Measurements from ENCODE around the gene ARL8A.
"Not testable (repeated sequence)": the region's sequence is repeated elsewhere in the genome, so short reads cannot be mapped to it uniquely, and the experiment has no call there.

Gene ARL8A

DNA sequence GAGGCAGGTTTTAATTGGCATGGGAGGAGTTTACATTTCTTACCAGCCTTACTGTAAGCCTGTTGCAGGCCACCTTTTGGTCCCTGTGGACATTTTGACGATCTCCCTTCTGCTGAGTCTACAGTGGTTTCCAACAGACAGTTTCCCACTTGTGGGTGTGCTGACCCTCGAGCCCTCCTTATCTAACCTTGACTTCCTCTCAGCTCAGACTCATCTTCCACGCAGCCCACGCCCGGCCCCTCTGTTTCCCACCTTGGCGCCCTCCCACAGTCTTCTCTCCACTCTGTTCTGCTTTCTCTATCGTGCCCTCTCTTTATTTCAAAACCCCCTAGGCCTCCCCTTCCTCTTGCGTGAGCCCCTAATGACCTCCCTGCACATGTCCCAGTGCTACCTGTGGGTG lies 6.1 kb upstream of the ARL8A start:
- TF ChIP-seq, protein P1, sequence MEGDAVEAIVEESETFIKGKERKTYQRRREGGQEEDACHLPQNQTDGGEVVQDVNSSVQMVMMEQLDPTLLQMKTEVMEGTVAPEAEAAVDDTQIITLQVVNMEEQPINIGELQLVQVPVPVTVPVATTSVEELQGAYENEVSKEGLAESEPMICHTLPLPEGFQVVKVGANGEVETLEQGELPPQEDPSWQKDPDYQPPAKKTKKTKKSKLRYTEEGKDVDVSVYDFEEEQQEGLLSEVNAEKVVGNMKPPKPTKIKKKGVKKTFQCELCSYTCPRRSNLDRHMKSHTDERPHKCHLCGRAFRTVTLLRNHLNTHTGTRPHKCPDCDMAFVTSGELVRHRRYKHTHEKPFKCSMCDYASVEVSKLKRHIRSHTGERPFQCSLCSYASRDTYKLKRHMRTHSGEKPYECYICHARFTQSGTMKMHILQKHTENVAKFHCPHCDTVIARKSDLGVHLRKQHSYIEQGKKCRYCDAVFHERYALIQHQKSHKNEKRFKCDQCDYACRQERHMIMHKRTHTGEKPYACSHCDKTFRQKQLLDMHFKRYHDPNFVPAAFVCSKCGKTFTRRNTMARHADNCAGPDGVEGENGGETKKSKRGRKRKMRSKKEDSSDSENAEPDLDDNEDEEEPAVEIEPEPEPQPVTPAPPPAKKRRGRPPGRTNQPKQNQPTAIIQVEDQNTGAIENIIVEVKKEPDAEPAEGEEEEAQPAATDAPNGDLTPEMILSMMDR (IDR thresholded peaks at IDR 0.05; ENCODE audit: low read depth, low read length, missing control alignments): no peak
- DNase-seq (ENCODE audit: extremely low read depth, low read depth): no peak
- H3K4me3 ChIP-seq (replicated peaks; ENCODE audit: low read depth, low read length): no peak overlapping the region

DNA sequence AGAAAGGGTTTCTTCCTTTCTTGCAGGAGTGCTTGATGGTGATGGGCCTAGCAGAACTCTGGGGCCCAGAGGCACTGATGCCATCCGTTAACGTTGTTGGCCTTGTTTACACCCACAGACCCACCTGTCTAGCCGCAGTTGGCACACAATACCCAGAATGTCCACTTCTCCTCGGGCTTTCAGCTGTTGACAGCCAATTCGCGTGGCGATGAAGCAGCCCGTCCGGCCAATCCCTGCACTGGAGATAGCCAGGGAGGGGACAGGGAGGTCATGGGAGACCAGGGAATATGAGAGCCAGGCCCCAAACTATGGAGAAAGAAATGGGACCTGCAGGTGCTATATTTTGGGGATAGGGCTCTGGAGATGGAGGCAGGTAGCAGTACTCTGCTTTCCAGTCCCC lies 5.7 kb upstream of the ARL8A start:
- no peak for DNase-seq (ENCODE audit: extremely low read depth, low read depth)
- H3K4me3 ChIP-seq (replicated peaks; ENCODE audit: low read depth, low read length): no peak overlapping the region
- TF ChIP-seq, protein P1 (IDR thresholded peaks at IDR 0.05; ENCODE audit: low read depth, low read length, missing control alignments): no peak

DNA sequence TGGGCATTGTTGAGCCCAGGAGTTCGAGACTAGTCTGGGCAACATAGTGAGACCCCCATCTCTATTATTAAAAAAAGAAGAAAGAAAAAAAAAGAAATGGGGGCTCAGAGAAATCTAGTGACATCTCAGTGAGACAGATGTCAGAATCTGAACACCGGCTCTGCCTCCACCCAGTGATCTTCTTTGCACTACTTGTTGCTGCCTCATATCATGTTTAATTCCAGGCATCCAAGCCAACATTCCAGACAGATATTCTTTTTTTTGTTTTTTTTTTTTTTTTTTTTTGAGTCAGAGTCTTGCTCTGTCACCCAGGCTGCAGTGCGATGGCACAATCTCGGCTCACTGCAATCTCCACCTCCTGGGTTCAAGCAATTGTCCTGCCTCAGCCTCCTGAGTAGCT lies 5.0 kb upstream of the ARL8A start:
- no peak overlapping the region for H3K4me3 ChIP-seq (replicated peaks; ENCODE audit: low read depth, low read length)
- TF ChIP-seq, protein P1 (IDR thresholded peaks at IDR 0.05; ENCODE audit: low read depth, low read length, missing control alignments): no peak
- DNase-seq (ENCODE audit: extremely low read depth, low read depth): no peak

DNA sequence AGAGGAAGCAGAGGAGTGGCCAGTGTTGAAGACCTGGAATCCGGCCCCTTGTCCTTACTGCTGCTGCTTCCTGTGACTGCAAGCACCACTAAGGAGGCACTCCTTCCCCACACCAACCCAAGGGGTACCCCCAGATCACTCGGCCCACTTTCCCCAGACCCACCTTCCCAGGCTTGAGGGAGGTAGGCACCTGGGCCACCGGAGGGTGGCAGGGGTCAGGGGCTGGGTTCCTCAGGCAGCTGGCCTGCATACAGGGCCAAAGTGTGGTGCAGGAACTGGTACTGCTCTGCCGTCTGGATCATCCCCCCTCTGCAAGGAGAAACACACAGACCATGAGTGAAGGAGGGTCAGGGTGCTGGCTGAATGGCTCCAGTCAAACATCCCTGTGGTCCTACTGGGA lies 3.9 kb upstream of the ARL8A start:
- TF ChIP-seq, protein P1 (IDR thresholded peaks at IDR 0.05; ENCODE audit: low read depth, low read length, missing control alignments): no peak
- DNase-seq (ENCODE audit: extremely low read depth, low read depth): no peak
- H3K4me3 ChIP-seq (replicated peaks; ENCODE audit: low read depth, low read length): no peak overlapping the region

DNA sequence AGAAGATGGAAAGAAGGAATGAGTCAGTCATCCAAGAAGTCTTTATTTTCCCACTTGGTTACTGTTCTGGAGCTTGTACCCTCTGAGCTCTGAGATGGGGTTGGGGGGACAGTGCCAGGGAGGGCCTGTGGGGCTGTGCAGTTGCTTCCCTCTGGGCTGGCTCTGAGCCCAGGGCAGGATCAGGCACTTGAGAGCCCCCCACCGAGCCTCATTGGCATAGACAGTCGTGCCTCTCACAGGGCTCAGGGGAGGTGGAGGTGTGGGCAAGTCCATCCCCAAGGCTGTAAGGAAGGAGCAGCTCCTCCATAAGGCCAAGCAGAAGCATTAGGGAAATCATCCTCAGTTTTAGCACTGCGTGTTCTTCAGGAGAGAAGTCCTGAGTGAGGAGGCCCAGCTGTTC lies 2.5 kb upstream of the ARL8A start:
- no peak overlapping the region for H3K4me3 ChIP-seq (replicated peaks; ENCODE audit: low read depth, low read length)
- DNase-seq (ENCODE audit: extremely low read depth, low read depth): no peak
- TF ChIP-seq, protein P1 (IDR thresholded peaks at IDR 0.05; ENCODE audit: low read depth, low read length, missing control alignments): no peak

DNA sequence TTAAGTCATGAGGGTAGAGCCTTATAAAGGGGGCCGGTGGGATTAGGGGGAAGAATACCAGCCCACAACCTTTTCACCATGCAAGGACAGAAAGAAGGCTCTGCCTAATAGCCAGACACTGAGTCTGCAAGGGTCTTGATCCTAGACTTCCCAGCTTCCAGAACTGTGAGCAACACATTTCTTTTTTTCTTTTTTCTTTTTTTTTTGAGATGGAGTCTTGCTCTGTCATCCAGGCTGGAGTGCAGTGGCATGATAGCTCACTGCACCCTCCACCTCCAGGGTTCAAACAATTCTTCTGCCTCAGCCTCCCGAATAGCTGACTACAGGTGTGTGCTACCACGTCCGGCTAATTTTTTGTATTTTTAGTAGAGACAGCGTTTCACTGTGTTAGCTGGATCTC lies 1.7 kb upstream of the ARL8A start:
- TF ChIP-seq, protein P1 (IDR thresholded peaks at IDR 0.05; ENCODE audit: low read depth, low read length, missing control alignments): no peak
- no peak overlapping the region for H3K4me3 ChIP-seq (replicated peaks; ENCODE audit: low read depth, low read length)
- DNase-seq (ENCODE audit: extremely low read depth, low read depth): no peak

DNA sequence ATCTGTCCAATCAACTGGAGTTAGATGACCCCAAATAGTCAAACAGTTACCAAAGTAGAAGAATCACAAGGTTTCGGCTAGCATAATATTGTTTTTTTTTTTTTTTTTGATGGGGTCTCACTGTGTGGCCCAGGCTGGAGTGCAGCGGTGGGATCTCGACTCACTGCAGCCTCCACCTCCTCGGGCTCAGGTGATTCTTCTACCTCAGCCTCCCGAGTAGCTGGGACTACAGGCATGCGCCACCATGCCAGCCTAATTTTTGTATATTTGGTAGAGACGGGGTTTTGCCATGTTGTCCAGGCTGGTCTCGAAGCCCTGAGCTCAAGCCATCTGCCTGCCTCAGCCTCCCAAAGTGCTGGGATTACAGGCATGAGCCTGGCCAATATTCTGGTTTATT lies 1.2 kb upstream of the ARL8A start:
- not testable (repeated sequence) for DNase-seq (ENCODE audit: extremely low read depth, low read depth); H3K4me3 ChIP-seq (replicated peaks; ENCODE audit: low read depth, low read length)
